KOPT-K1 (cell line): ENCODE results near the gene LVRN.

ENCODE experiments used
- H3K27ac ChIP-seq: fragments of 200-600 bp; sonication (generic); 2 replicates; pipeline ENCODE4 v1.5.1; 2016; ENCODE audit warnings: antibody characterized with exemption, mild to moderate bottlenecking, low read depth, low read length; ENCODE audit not compliant: poor library complexity, severe bottlenecking
- H3K36me3 ChIP-seq: fragments of 200-600 bp; sonication (generic); 2 replicates; pipeline ENCODE4 v1.5.1; 2017; ENCODE audit warnings: antibody characterized with exemption, mild to moderate bottlenecking, low read length, moderate library complexity; ENCODE audit not compliant: insufficient read depth
- H3K9me3 ChIP-seq: fragments of 200-600 bp; sonication (generic); 2 replicates; pipeline ENCODE4 v1.5.1; 2017; ENCODE audit warnings: antibody characterized with exemption, low read length, mild to moderate bottlenecking; ENCODE audit not compliant: insufficient read depth, poor library complexity, severe bottlenecking

Gene LVRN

DNA sequence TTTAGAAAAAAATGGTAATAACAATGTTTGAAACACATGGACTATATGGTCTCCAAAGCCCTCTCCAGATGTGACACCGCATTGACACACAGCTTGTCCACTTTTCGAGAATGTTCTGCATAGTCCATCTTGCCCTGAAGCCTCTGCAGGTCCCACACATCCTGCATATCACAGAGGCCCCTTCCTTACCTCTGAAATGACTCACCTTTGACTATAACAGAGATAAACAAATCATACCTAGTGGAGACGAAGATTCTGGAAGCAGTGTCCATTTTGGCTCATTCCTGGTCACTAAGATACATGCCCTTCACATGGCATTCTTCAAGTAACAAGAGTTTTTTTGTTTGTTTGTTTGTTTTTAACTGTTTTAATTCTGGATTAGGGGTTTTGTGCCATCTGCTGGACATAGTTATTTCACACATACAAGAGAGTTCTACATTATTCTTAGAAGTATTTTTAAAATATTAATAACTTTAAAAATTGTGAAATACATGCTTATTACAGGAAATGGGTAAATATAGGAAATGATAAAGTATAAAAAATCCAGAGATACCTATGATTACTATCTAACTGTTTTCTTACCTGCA is 75.1 kb downstream of the LVRN start:
- Histone ChIP-seq H3K9me3 (no peaks in the 10 kb centered on the region), H3K36me3 (no peaks in the 10 kb centered on the region), H3K27ac (no peak overlapping the region)

DNA sequence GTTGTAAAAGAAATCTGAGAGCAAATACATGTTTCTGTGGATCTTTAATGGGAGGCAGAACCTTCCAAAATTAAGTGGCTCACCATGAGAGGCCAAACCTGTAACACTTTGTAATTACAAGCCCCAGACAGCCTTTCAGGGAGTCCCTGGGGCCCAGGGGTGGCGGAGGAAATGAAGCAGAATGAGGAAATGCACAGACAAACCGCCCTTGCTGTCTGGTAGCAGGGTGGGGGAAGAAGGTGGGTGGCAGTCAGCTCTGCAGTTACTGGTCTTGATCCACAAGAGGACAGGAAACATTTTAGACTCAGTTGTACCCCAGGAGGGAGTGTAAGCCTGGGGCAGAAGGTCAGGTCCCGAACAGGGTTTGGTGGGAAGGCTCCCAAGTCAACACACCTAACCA is 76.5 kb downstream of the LVRN start:
- Histone ChIP-seq H3K9me3 (no peaks in the 10 kb centered on the region), H3K36me3 (no peaks in the 10 kb centered on the region), H3K27ac (peak overlapping the region; percentile 53)

DNA sequence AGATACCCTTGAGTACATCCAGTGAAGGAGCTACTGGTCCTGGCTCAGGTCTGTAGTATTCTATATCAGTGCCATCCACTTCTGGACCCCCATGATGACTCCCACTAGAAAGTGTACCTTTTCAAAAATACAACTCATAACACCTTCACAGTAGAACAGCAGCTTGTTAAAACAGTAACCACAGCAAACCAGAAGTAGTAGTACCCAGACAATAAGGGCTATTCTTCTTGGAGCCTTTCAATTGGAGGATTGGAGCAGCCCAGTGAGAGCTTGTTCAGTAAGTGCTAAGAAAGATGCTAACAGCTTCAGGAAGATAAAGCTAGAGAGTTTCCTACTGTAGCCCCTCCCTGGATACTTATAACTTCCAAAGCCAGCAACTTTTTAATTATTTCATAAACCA is 80.1 kb downstream of the LVRN start:
- H3K27ac ChIP-seq = no peak overlapping the region
- H3K36me3 ChIP-seq = no peaks in the 10 kb centered on the region
- H3K9me3 ChIP-seq = no peaks in the 10 kb centered on the region

- Histone ChIP-seq H3K27ac (no peak overlapping the region), H3K36me3 (no peaks in the 10 kb centered on the region), H3K9me3 (no peaks in the 10 kb centered on the region)
These were observed 81.8 kb downstream of the LVRN start for GRCh38 chr5:116044073-116044472.

- H3K9me3 ChIP-seq = no peaks in the 10 kb centered on the region
- H3K36me3 ChIP-seq = no peaks in the 10 kb centered on the region
- H3K27ac ChIP-seq = no peak overlapping the region
These were observed 83.5 kb downstream of the LVRN start for GRCh38 chr5:116045821-116046220.

DNA sequence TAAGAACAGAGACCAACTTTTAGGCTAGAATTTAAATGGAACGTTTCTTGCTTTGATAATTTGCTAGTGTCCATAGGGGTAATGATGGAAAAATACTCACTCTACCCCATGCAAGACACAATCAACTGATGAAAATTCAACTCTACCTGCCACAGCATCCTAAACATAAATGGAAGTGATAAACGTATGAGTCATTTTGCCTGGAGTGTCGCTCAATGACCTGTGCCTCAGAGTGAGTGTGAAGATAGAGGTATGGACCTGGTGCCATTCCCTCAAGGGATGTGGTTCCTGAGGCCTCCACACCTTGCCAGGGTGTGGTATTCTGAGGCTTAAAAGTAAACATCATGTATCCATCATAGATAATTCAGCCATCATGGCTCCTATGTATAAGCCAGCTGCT is 84.0 kb downstream of the LVRN start:
- no peaks in the 10 kb centered on the region for H3K9me3 ChIP-seq
- H3K36me3 ChIP-seq = no peaks in the 10 kb centered on the region
- H3K27ac ChIP-seq = no peak overlapping the region

GRCh38 chr5:116046823-116047222 is 84.5 kb downstream of the LVRN start:
- H3K27ac ChIP-seq = no peak overlapping the region
- H3K36me3 ChIP-seq = no peaks in the 10 kb centered on the region
- H3K9me3 ChIP-seq = no peaks in the 10 kb centered on the region

DNA sequence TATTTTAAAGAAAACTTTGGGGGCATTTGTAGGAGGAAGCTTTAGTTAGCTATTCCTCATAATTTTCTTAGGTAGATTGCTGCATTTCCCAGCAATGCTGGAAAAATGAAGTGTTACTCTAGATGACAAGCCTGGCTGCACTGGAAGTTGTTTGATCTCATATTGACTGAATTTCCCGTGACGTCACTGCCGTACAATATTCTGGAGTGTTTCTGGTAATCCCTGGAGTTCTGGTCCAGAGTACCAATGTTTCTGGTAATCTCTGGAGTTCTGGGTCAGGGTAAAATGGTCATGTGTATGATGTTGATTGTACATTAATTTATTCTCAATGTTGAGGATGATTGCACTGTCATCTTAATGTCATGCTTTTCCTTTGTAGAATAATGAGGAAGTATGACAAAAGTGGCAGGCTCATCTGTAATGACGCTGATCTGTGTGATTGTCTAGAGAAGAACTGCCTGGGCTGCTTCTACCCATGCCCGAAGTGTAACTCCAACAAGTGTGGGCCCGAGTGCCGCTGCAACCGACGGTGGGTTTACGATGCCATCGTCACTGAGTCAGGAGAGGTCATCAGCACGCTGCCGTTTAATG is 96.2 kb downstream of the LVRN start:
- no peaks in the 10 kb centered on the region for H3K36me3 ChIP-seq
- no peak overlapping the region for H3K27ac ChIP-seq
- no peaks in the 10 kb centered on the region for H3K9me3 ChIP-seq

GRCh38 chr5:116062352-116062751 is 100.1 kb downstream of the LVRN start:
- H3K27ac ChIP-seq = no peak overlapping the region
- no peaks in the 10 kb centered on the region for H3K9me3 ChIP-seq
- H3K36me3 ChIP-seq = no peaks in the 10 kb centered on the region

DNA sequence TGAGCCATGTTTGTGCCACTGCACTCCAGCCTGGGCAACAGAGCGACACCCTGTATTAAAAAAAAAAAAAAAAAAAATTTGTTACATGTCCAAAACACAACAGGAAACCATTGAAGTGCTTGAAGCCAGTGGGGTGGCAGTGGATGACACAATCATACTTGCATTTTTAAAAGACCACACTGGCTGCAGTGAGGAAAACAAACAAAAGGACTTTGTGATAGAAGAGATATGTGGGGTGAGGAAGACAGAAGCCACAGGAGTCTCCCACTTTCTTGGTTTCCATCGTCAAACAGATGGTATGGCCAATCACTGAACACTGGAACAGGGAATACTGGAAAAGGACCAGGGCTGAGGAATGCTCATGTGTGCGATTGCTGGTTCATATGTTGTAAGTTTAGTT is 101.7 kb downstream of the LVRN start:
- H3K9me3 ChIP-seq = no peaks in the 10 kb centered on the region
- H3K36me3 ChIP-seq = no peaks in the 10 kb centered on the region
- H3K27ac ChIP-seq = no peak overlapping the region

GRCh38 chr5:116068028-116068632 is 105.9 kb downstream of the LVRN start:
- Histone ChIP-seq H3K9me3 (no peaks in the 10 kb centered on the region), H3K36me3 (no peaks in the 10 kb centered on the region), H3K27ac (no peak overlapping the region)

DNA sequence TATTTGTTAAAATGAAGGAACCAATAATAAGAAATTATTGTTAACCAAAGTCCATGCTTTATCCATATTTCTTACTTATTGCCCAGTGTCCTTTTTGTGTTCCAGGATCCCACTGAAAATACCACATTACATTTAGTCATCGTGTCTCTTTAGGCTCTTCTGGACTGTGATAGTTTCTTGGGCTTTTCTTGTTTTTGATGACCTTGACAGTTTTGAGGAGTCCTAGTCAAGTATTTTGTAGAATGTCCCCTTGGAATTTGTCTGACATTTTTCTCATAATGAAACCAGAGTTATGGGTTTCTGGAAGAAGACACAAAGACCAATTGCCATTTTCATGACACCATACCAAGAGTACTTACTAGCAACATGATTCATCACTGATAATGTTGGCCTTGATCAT is 108.9 kb downstream of the LVRN start:
- Histone ChIP-seq H3K9me3 (no peaks in the 10 kb centered on the region), H3K27ac (no peak overlapping the region), H3K36me3 (no peaks in the 10 kb centered on the region)

- no peaks in the 10 kb centered on the region for H3K36me3 ChIP-seq
- H3K9me3 ChIP-seq = no peaks in the 10 kb centered on the region
- H3K27ac ChIP-seq = no peak overlapping the region
These were observed 113.0 kb downstream of the LVRN start for GRCh38 chr5:116075191-116075831.

DNA sequence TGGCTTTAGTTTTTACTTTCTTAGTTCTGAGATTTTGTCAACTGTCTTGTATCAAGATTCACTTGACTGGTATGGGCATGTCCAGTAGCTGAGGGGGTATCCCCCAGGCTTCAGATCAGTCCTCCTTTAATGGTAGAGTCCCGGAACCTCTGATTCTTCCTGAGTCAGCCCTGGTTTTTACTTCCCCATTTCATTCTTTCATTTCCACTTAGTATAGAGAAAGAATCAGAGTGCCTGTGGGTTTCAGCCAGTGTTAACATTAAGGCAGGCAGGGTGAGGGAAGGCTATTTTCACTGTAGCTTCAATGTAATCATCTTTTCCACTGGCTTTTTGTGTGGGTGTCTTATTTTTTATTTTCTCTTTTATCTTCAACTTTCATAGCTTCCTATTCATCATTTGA is 114.2 kb downstream of the LVRN start:
- H3K9me3 ChIP-seq = no peaks in the 10 kb centered on the region
- H3K27ac ChIP-seq = no peak overlapping the region
- H3K36me3 ChIP-seq = no peaks in the 10 kb centered on the region
